UCSD-AML1 (cell line): Measurements from ENCODE around the gene SCAF4.

Experiments used
- DNase-seq: peaks from one replicate; lab custom pipeline; 2025; ENCODE audit not compliant: unreplicated experiment; lab: John Stamatoyannopoulos, UW

The SCAF4 gene

DNA sequence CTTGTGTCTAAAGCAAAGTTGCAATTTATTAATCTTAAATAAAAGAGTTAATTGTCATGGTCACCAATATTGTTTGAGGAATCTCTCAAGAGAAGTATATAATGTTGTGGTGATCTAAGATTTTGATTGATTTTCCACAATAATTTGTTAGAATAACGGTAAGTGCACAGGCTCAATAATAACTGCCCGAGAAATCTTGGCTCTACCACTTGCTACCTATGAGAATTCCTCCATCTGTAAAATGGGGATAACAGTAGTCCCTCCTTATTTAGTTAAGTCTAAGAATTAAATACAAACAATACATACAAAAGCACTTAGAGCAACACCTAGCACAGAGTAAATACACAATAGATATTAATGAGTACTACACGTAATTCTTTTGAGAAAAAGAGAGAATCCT, 18.8 kb downstream of the SCAF4 start:
- no peak for DNase-seq

DNA sequence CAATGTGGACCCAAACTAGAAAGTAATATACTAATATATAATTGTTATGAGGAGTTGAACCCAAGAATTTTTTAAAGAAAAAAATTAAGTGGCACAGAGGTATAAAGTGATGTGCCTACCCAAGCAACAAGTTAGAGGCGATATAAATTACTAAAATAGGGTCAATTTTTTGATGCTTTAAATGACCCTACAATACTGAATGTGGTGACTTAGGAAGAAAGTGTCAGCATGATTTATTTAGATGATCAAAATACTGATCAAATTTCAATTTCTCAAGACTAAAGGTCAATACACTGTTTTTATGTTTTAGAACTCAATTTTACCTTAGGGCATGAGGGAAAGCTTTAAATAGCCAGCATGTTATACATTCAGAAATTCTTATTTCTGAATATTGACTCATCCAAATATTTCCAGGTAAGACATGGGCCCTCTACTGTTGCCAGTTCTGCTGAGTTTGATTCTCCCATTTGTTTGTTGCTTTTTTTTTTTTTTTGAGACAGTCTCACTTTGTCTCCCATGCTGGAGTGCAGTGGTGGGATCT, 20.1 kb downstream of the SCAF4 start:
- DNase-seq: no peak

DNA sequence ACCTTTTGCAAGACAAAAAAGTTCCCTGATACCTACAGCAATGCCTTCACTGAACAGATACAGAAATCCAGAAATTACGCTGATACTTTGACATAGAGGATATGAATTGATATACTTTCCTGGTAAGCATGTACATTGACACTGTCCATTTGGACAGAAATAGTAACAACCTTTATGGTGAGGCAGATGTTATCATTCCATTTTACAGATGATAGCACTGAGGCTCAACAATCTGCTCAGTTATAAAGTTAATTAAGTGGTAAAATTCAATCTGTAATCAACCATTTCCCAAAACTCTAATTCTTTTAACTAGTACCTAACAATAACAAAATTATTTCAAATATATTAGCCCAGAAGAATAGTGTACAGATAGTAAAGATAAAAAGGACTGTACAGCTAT, 20.6 kb downstream of the SCAF4 start:
- no peak for DNase-seq

DNA sequence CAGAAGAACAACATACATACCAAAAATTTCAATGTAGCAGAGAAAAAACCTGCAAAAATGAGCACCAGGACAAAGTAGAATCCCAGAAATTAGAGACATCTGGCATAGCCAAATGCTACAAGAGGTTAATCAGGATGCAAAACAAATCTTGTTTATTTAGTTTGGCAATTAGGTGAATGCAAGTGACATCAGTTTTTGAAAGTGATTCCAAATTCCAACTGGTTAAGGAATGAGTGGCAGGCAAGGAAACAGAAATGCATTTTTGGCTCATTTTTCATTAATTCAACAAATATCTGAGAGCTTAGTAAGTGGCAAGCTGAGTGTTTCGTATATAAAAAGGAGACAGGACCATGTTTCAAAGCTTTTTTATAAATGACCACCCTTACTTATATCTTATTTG, 21.3 kb downstream of the SCAF4 start:
- no peak for DNase-seq

DNA sequence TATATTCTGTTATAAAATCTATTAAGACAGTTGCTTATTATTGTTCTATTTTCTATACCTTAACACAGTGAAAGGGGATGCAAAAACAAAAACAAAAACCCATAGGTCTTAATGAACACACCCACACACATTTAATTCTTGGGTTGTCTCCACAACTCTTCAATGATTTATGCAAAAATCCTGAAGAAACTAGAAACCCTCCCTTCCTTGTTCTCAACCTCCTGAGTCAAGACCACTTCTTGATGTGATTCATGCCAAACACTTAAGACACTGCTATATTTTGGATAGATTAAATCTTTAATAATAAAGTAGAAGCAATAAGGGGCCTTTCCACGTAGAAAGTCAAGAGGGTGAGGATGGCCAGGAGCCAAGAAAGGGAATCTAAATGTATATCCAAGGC, 23.4 kb downstream of the SCAF4 start:
- no peak for DNase-seq

DNA sequence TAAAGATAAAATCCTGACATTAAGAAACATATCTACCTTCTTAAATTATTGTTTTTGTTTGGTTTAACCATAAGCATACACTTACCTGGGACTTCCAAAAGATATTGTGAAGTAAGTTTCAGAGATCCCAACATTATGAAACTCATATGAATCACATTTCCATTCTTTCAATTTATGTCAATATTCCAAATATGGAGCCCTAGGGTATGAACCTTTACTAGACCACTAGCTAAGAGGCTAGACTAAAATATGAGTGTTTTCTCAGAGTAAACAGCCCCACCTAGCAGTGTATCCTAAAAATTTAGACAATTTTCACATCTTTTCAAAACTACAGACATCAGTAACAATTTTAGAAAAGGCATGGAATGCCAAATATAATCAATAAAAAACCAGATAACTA, 24.4 kb downstream of the SCAF4 start:
- no peak for DNase-seq

DNA sequence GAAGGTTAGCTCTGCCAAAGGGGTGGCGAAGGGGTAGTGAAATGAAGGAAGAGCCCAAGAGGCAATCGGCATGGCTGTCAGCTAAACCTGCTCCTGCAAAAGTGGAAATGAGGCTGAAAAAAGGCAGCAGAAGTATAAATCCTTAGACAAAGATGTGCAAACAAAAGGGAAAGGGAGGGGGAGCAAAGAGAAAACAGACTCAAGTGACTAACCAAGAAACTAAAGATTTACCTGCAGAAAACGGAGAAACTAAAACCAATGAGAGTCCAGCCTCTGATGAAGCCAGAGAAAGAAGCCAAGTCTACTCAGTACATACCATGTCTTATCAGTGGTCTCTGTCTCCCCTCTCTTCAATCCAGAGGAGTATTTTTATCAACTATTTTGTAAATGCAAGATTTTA, 25.4 kb downstream of the SCAF4 start:
- no peak for DNase-seq

DNA sequence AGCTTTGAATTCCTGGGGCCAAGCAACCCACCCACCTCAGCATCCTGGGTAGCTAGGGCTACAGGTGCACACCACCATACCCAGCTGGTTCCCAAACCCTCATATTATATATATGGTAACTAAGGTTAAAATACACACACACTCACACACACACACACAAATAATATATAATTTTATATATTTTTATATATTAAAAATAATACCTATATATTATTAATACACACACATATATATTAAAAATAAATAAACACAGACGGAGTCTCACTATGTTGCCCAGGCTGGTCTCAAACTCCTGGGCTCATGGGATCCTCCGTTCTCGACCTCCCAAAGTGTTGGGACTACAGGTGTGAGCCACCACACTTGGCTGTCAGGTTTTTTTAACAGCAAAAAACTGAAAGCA, 31.9 kb downstream of the SCAF4 start:
- no peak for DNase-seq

DNA sequence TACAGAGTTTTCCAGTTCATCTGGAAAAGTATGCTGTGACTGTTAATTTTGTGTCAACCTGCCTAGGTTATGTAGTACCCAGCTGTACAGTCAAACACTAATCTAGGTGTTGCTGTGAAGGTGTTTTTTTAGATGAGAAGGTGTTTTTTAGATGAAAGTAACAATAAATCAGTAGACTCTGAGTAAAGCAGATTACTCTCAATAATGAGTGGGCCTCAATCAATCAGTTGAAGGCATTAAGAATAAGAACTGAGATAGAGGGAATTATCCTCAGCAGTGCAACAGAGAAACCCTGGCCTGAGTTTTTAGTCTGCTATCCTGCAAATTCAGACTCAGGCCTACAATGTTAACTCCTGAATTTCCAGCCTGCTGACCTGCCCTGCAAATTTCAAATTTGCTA, 33.5 kb downstream of the SCAF4 start:
- no peak for DNase-seq

DNA sequence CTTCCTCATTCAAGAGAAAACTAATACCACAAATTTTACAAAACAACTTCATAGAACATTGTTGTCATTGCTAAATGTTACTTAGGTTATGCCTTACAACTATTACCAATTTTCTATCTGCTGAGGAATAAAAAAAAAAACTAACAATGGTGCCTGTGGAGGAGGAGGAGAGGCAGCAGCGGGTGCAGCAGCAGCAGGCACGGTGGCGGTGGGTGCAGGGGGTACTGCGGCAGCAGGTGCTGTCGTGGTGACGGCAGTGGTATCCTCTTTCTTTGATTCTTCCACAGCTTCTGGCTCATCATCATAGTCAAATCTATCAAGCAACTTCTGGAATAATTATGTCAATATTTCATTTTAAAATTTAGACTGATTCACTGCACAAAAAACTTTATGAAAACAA, 35.5 kb downstream of the SCAF4 start:
- DNase-seq: no peak

DNA sequence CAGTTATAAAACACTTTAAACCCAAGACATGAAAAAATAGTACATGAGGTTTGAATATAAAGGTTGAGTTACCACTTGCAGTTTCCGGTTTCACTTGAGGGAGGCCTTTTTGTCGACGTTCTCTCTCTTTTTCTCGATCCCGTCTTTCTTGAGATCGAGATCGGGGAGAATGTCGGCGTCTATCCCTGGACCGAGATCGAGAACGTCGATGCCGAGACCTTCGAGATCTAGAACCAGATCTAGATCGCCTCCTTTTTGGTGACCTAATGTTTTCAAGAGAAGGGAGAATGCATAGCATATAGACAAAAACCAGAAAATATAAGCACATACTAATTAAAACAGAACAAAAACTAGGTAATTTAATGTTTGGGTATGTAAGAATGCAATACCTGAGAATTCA, 38.7 kb downstream of the SCAF4 start:
- DNase-seq: no peak

DNA sequence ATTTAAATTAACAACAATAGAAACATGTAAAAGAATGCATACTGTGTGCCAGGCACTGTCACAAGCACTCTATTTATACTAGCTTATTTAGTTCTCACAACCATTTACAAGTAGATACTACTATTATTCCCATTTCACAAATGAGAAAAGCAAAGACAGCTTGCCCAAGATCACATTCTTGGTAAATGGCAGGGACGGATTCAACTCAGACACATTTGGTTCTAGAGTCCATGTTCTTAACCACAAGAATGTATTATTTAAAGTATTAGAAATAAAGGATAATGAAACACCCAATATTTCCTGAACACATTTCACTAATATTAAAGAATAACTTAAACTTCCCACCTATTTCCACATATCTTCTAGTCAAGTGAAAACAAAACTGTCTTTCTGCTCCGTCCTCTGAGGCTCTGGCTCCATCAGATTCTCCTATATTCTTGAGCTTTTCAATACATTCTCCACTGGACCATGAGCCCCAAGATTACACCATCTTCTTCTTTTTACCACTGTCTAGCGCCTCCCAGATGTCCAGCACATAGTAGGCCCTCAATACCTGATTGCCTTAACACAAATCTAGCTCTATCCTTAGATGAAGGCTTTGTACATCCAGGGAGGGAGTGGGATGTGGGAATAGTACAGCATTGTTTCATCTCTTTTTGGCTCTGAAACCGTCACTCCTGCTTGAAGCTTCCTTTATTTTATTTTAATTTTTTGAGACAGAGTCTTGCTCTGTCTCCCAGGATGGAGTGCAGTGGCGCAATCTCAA, 43.1 kb downstream of the SCAF4 start:
- no peak for DNase-seq

DNA sequence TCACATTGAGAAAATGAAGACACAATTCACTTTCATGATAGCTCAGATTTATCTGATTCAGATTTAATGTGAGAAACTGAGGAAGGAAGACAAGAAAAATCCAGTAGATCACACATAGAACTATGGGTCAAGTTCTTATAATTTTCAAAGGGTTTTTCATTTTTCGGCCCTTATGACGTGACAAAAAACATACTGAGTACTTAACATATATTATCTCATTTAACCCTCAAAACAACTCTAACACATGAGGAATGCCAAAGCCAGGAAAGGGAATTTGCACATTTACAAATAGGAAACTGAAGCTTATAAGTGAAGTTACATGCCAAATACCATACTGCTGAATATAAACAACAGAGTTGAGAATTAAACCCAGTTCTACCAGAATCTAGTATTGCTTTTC, 44.8 kb downstream of the SCAF4 start:
- no peak for DNase-seq

DNA sequence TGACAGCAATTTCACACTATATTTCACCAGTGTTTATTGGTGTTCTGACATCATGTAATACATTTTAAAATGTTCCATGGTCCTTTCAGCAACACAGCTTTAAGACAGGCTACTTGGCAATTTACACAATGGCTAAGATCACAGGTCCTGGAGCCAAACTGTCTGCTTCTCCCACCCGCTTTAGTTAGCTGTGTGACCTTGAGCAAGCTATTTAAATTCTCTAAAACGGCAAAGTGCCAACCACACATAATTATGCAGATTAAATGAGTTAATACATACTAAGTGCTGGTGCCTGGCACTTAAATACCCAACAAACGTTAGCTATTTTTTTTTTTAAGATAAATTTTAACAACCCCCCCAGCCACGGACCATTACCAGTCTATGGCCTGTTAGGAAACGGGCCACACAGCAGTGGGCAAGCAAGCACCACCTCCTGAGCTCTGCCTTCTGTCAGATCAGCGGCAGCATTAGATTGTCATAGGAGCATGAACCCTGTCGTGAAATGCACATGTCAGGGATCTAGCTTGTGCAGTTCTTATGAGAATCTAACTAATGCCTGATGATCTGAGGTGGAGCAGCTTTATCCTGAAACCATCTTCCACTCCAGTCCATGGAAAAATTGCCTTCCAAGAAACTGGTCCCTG, 45.5 kb downstream of the SCAF4 start:
- DNase-seq: no peak

DNA sequence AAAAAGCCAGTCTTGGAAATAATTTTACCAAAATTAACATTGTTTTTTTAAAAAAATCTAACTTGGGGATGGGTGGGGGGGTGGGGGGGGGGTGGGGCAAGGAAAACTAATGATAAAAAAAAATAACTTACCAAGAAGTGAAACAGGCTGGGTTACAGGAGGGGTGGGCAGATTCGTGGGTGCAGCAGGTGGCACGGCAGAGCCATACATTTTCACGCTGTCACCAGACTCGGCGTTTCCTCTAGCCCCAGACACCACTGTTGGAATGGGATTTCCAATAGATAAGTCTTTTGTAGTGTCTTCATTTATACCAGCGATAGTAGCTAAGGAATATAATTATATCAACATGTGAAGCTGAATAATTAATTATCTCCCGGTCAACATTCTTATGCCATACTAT, 47.0 kb downstream of the SCAF4 start:
- no peak for DNase-seq

DNA sequence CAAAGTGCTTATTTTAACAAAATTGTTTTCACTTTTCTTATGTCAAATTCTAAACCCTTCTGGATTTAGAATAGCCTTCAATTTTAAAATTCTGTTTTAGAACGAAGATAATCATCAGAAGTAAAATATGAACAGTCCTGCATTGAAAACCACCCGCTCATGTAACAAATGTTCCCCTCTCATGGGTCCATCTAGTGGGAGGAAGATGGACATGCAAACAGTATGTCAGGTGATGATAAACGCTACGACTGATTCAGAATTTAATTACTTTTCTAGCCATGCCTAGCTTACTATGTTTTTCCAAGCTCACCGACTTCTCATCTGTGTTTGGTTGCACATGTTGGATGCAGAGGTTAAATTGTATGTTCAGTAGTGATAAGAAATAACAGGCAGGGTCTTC, 48.9 kb downstream of the SCAF4 start:
- no peak for DNase-seq

DNA sequence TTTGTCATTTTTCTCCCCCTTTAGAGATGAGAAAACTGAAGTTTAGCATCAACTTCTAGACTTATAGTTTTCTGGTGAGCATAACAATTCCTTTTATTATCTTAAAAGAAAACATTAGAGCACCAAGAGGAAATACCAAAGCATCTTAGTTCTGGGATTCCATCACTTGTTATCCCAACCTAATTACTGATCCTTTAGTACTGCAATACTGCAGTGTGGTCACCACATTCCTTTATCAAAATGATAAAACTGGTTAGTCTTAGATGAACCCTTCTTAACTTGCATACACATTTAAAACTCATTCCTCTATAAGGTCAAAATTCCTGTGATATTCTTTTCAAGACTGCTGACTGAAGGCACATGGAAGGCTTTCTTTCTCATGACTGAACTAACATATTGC, 49.3 kb downstream of the SCAF4 start:
- no peak for DNase-seq

DNA sequence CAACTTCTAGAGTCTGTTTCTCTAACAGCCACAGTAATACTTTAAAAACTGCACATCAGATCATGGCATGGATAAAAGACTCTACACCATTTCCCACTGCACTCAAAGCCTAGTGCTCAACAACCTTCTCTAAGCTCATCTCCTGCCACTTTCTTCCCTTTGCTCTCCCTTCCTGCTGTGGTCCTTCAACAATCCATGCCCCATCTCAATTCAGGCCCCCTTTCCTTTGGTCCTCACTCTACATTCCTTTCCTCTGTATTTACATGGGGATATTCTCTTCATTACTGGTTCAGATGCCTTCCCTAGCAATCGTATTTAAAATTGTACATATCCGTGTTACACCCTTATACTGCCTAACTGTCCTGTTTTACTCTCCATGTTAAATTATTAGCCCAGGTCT, 53.4 kb downstream of the SCAF4 start:
- DNase-seq: no peak

DNA sequence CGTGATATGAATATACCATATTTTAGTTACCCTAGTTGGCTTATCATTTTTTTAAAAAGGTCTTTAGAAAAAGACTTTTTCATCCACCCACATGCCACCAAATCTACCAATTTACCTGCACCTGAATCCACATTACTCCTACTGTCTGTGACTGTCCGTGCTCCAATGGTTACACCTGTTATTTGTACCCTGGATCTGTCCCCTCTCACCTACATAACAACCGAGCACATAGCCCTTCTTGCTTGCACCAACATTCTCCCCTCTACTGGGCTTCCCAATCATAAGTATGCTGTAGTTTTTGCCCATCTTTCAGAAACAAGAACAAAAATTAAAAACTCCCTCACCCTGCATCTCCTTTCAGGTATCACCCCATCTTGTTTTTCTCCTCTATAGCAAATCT, 54.9 kb downstream of the SCAF4 start:
- DNase-seq: no peak

DNA sequence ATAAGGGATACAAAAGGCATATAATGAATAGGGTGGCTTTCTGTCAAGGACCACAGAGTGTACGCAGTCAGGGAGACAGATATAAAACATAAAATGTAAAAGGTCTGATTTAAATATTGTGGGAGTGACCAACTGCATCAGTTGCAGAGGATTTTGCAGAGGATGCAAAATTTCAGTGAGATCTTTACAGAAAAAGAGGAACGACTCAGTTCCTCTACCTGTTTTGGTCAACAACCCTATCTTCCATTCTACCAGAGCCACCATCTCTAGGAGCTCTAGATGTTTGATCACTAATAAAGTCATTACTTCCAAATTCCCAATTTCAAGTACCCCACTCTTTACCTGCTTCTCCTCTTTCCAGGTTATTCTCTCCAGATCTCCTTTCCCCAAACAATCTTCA, 56.0 kb downstream of the SCAF4 start:
- no peak for DNase-seq

DNA sequence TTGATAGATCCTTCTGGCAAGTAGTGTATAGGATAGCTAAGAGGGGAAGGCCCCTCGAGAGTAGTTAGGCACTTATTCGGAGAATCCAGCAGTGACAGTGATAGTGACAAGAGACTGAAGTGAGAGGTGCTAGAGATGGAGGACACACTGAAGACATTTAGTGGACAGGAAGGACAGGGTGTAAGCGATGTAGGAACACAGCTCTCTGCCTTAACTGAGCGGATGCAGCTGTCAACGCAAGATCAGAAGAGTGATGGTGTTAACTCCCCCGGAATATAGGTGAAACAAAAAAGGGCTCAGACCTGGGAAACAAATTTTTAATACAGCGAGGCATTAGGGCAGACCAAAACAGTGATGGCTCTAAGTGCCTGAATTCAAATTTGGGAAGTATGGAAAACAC, 56.6 kb downstream of the SCAF4 start:
- DNase-seq: no peak

DNA sequence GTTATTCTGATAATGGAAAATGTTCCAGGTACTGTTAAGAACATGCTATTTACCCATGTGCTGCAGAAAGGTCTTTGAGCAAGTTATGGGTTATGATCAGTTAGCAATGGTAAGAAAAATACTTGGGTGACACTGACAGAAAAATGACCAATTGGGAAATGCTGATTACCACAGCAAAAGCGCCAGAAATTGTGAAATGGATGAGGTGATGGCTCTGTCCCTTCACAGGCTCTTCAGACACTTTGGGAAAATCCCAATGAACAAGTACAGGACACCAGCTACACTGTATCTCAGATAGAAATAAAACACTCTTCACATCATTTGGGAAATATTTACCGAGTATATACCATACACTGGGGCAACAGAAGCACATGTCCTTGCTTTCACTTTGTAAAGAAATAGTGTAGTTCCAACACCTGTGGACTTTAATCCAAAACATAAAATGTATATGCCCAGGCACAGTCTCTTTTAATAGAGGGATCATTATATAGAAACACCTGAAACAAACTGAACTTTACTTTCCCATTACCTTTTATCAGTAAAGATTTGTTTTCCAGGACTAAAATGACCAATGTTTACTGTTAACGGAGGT, 58.5 kb downstream of the SCAF4 start:
- no peak for DNase-seq
